ENCODE measurements around the gene SH2D6.
"Not testable (repeated sequence)": the region's sequence is repeated elsewhere in the genome, so short reads cannot be mapped to it uniquely, and the experiment has no call there.

SH2D6 gene

GRCh38 chr2:85418132-85419008 is at the start of gene SH2D6:
Gene SH2D6, plus strand, starts transcription at chr2:85418714. Its CDS starts 10,752 bp downstream, at chr2:85429466.
- peak within 1 kb of the TSS; percentile 42 to 71 (median 63) for H3K4me3 ChIP-seq
- H3K27ac ChIP-seq: peak within 1 kb of the TSS; percentile 63 to 100 (median 94)

DNA sequence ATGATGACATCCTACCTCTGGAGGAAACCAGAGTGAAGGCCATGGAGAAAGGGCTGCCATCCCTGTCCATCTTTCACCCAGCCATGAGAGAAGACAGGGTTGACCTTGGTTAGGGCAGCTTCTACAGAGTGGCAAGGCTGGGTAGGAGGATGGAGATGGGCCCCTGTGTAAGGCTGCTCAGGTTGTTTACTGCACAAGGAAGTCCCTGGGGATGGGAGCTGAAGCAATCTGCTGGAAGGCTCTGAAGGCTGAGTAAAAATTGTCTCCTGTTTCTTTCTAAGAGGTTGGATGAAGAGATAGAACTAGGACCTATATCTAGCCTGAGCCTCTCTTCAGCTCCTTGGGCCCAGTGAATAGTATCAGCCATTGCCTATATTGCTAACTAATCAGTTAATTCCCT is 49.6 kb upstream of the SH2D6 start:
- H3K4me3 ChIP-seq: no peak overlapping the region
- H3K27ac ChIP-seq: no peak overlapping the region

DNA sequence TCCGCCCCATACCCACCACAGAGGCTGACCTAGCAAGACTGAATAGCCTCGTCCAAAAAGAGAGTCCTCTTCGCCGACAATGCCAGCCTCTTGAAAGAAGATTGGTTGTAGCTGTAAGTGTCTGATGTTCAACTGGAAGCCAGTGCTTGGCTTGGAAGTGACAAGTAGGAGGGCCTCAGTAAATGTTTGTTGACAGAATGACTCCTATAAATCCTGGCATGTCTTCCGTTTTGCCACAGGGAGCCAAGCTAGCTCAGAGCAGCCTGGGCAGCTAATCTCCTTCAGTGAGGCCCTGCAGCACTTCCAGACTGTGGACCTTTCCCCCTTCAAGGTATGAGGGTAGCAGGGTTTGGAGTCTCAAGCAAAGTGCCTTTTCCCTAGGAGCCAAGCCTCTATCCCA is 49.0 kb upstream of the SH2D6 start:
- Histone ChIP-seq H3K27ac (no peak overlapping the region), H3K4me3 (no peak overlapping the region)

- H3K4me3 ChIP-seq: no peak overlapping the region
- H3K27ac ChIP-seq: no peak overlapping the region
Measured at GRCh38 chr2:85371045-85371444, 47.5 kb upstream of the SH2D6 start.

DNA sequence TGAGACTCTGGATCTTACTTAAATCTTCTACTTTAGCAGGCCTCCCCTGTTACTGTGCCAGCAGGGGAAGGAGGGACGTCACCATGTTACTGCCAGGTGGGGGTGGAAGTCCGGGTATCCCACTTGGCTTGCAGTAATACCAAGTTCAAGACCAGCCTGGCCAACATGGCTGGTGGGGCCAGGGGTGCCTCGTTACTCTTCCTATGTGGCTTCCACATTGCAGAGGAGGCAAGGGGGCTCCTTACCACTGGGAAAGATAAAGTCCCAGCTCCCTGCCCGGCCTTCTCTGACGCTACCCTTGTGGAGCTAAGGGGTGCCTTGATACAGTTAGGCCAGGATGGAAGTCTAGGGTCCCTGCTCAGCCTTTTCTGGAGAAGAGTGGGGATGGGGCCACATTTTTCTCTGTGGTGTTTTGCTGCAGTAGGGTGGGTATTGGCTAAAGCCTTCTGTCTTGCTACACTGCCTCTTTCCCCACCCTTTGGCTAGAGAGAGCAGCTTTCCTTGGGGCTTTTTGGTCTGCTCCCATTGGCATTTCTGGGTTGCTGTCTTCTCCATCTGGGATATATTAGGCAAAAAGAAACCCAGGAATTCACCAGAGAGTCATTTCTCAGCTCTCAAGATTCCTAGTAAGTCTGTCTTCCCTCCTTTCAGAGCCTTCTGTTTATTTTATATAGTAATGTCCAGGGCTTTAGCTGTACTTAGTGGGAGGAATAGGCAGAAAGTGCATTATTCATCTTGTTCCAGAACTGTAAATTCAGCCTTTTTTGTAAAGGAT is 42.0 kb upstream of the SH2D6 start:
- peak overlapping the region in 10 of 21 experiments; percentile 3 to 56 (median 30) for H3K27ac ChIP-seq

GRCh38 chr2:85377083-85377482 is 41.4 kb upstream of the SH2D6 start:
- H3K4me3 ChIP-seq: no peak overlapping the region
- H3K27ac ChIP-seq: peak overlapping the region in 12 of 21 experiments; percentile 3 to 56 (median 30)

More for the DNA sequence above, 42.0 kb upstream of the SH2D6 start:
- H3K4me3 ChIP-seq: no peak overlapping the region

DNA sequence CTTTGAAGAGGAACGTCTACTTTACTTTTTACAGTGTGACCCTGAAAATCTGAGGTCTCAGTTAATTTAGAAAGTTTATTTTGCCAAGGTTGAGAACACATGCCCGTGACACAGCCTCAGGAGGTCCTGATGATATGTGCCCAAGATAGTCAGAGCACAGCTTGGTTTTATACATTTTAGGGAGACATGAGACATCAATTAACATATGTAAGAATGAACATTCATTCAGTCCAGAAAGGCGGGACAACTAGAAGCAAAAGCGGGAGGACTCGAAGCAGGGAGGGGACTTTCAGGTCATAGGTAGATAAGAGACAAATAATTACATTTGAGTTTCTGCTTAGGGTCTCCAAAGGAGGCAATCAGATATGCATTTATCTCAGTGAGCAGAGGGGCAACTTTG is 40.3 kb upstream of the SH2D6 start:
- peak overlapping the region in 2 of 21 experiments; percentile 6 to 14 for H3K27ac ChIP-seq

GRCh38 chr2:85380048-85380447 is 38.5 kb upstream of the SH2D6 start:
- Histone ChIP-seq H3K4me3 (no peak overlapping the region), H3K27ac (no peak overlapping the region)

More for the DNA sequence above, 40.3 kb upstream of the SH2D6 start:
- H3K4me3 ChIP-seq: no peak overlapping the region

DNA sequence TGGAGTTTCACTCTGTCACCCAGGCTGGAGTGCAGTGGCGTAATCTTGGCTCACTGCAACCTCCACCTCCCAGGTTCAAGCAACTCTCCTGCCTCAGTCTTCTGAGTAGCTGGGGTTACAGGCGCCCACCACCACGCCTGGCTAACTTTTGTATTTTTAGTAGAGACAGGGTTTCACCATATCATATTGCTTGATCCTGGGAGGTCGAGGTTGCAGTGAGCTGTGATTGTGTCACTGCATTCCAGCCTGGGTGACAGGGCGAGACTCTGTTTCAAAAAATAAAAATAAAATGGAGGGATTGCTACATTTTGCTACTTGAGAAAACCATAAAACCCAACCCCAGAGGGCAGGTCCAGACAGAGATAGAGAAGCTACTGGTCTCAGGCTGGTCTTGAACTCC is 35.4 kb upstream of the SH2D6 start:
- H3K4me3 ChIP-seq, H3K27ac ChIP-seq: not testable (repeated sequence)

- Histone ChIP-seq H3K27ac (no peak overlapping the region), H3K4me3 (no peak overlapping the region)
Measured at GRCh38 chr2:85383850-85384249, 34.7 kb upstream of the SH2D6 start.

GRCh38 chr2:85385746-85386145 is 32.8 kb upstream of the SH2D6 start:
- Histone ChIP-seq H3K4me3 (no peak overlapping the region), H3K27ac (no peak overlapping the region)

GRCh38 chr2:85387754-85388153 is 30.8 kb upstream of the SH2D6 start:
- Histone ChIP-seq H3K27ac (no peak overlapping the region), H3K4me3 (no peak overlapping the region)

DNA sequence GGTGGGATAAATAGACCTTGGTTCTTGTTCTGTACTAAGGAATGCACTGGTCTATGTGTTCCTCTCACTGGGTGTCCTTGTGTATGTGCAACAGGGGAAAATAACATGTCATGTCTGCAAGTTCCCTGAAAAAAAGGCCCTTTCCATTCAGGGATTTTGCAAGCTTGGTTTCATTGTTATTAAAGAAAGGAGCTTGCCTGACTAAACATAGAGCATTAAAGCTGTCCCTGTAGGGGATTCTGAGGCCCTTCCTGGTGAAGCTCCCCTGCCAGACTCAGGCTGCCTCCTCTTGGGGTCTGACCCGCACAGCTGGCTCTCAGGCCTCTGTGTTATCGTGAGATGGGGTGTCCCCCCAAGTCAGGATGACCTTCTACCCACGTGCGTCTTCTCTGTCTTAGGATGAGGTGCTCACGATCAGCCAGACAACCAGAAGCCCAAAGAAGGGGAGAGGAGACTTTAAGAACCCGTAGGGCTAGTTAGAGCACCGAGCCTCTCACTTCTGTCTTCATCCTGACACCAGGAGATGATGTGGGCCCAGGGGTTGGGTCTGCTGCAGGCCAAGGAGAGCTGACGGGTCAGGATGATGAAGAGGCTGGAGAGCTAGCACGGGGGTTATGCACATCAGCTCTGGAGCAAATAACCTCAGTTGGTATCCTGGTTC is 29.5 kb upstream of the SH2D6 start:
- H3K4me3 ChIP-seq: no peak overlapping the region
- no peak overlapping the region for H3K27ac ChIP-seq

DNA sequence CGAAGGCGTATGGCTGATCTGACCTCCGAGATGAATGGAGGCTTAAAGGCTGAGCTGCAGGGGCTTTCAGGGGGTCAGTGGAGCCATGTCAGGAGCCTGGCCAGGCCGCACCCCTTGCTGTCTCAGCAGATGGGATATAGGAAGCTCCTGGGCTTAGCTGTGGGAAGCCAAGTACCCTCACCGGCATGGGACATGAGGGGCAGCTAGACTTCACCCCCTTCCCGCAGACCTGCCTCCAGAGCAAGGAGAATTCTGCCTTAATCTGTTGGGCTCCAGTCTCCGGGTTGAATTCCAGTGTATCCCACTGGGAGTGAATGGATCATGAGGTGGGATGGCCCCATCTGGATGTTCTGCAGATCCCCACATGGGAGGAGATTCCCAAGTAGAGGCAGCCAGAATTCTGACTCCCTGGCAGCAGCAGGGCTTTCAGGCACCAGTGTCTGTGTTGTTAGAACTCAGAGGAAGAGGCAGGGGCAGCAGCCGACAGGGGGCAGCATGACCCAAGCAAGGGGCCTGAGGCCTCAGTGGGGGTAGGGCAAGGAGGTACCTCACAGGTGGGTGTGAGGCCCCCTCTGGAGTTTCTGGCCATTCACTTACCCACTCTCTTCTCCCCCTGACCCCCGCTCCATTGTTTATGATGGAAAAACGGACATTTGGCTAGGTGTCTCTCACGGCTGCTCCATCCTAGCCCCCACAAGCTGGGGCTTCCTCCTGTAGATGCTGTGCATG is 27.4 kb upstream of the SH2D6 start:
- H3K4me3 ChIP-seq: no peak overlapping the region
- peak overlapping the region in 1 of 21 experiments; percentile 21 for H3K27ac ChIP-seq

DNA sequence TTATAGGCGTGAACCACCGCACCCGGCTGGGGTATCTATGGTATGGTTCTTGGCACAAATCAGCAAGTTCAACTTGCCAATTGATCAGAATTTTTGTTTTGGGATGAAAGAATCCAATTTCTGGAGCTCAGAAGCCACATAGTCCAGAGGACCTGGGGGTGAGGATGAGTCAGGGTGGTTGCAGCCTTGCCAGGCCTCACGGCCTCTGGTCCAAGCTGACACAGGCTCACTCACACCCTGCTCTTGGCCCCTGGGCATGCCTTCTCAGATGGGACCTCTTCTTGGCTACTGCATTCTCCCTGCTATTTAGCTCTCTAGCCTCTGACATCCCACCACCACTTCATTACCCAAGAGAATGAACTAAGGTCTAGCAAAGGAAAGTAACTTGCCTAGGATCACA is 24.7 kb upstream of the SH2D6 start:
- Histone ChIP-seq H3K4me3 (no peak overlapping the region), H3K27ac (peak overlapping the region in 6 of 21 experiments; percentile 3 to 55 (median 16))

- Histone ChIP-seq H3K4me3 (no peak overlapping the region), H3K27ac (peak overlapping the region in 5 of 21 experiments; percentile 3 to 55 (median 23))
Measured at GRCh38 chr2:85394261-85394681, 24.2 kb upstream of the SH2D6 start.

DNA sequence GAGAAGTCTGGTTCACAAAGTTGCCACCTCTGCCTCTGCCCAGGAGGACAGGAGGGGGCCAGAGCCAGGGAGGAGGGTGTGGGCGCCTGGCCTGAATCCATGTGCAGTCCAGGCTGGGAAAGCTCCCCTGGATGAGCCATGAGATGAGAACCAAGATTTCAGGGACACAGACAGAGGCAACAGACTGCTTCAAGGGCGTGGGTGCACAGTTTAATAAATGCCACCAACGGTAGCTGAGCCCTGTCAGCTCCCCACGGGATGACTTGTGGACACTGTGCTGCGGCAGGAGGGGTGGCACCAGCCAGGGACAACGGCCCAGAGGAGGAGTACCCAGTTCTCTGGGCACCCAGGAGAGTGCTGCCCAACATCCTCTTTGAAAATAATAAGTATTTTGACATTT is 23.5 kb upstream of the SH2D6 start:
- Histone ChIP-seq H3K4me3 (no peak overlapping the region), H3K27ac (peak overlapping the region in 2 of 21 experiments; percentile 35 to 36)

GRCh38 chr2:85395912-85396475 is 22.5 kb upstream of the SH2D6 start:
- peak overlapping the region in 17 of 21 experiments; percentile 7 to 85 (median 64) for H3K27ac ChIP-seq
- peak overlapping the region in 1 of 7 experiments; percentile 21 for H3K4me3 ChIP-seq

All from skin epidermis (tissue), 12 donors.